22Rv1 (cell line): ENCODE results near the gene ASPSCR1.

ENCODE experiments used
- CTCF ChIP-seq: fragments of 450-650 bp; IDR thresholded peaks from 2 replicates; pipeline ENCODE4 v1.5.1; 2017; ENCODE audit warnings: mild to moderate bottlenecking
- ZFX ChIP-seq: fragments of 450-650 bp; IDR thresholded peaks from 2 replicates; pipeline ENCODE4 v1.6.1; 2017; ENCODE audit warnings: antibody characterized with exemption, borderline replicate concordance

- TF ChIP-seq CTCF (no peak), ZFX (no peak)
These were observed 22.8 kb downstream of the ASPSCR1 start for GRCh38 chr17:81999976-82000802.
